Measurements from ENCODE around the gene PLEKHJ1.

The PLEKHJ1 gene

GRCh38 chr19:2269244-2270156 lies 33.4 kb upstream of the PLEKHJ1 start:
- peak; percentile 96 for DNase-seq (ENCODE audit: low spot score)

DNA sequence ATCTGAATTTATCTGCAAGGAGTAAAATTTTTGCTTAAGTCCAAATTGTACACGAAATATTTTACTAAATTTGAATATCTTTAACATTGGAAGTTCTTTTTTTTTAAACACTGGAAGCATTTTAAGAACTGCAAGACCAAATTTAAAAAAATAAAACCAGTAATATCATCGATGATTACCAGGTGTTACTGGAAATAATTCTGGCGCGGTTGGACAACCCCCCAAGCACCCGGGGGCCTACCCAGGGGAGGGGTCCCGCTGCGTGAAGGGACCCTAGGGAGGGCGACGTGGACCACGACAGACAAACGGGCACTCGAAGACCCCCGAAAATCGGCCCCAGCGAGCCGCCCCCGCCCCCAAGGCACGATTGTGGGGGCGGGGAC lies 32.7 kb upstream of the PLEKHJ1 start:
- no peak for DNase-seq (ENCODE audit: low spot score)

DNA sequence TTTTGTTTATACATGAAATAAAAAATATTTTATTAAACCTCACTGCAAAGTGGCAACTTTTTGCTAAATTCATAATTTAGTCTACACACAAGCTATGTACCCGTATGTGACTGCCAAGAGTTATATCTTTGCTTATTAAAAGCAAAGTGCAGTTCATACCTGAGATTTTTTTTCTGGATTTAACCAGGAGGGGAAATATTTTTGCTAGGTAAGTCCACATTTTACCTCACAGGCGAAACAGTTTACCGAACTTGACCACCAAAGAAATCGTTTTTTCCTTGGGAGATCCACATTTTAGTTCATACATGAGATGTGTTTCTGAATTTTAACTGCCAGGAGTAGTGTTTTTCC lies 32.3 kb upstream of the PLEKHJ1 start:
- no peak for DNase-seq (ENCODE audit: low spot score)

DNA sequence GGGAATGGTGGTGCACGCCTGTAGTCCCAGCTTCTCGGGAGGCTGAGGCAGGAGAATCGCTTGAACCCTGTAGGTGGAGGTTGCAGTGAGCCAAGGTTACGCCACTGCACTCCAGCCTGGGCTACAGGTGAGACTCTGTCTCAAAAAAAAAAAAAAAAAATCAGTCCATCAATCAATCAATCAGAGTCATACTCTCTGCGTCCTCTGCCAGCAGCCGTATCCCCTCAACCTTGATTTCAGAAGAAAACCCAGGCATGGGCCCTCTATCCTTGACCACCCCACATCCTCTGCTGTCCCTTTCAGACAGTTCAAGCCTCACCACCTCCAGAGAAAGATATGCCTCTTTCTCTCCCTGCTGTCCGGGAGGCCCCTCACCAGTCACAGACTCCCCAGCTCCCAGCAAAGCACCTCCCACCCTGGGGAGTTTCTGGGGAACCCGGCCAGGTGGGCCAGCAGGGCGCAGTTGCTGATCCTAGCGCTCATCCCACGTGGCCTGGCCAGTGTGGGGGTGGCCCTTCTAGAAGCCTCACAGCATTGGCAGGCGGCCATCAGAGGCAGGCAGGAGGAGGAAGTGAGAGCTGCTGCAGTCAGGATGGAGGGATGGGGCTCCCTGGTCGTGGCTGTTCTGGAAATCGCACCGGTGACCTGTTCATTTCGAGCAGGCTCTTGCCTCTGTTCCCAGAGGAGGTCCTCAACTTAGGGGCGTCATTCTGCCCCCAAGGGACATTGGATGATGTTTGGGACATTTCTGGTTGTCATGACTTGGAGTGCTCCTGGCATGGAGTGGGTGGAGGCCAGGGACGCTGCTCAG lies 30.3 kb upstream of the PLEKHJ1 start:
- DNase-seq (ENCODE audit: low spot score): peak; percentile 67

DNA sequence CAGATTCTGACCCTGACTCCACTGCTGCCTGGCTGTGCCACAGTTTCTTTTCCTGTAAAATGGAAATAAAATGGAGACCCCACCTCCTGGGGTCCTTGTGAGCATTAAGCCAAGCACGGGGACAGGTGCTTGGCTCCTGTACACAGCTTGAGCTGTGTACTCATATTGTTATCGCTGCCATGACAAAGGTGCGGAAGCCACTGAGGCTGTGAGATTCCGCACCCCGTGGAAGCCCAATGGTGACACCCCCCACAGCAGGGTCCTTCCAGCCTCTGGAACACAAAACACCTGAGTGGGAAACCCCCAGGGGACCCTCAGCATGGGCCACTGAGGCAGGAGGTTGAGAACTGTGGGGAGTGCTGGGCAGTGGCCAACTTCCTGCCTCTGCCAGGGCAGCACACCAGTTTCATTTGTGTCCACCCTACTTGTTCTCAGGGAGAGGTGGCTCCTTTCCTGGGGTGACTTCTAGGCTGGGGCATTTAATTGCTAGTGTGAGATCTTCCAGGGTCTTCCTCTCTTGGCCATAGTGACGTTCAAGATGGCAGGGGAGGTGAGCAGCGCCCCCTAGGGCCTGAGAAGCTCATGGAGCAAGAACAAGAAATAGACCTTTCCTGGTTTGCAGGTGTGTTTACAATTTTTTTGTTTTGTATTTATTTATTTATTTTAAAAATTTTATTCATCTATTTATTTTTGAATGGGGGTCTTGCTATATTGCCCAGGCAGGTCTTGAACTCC lies 25.5 kb upstream of the PLEKHJ1 start:
- DNase-seq (ENCODE audit: low spot score): no peak

DNA sequence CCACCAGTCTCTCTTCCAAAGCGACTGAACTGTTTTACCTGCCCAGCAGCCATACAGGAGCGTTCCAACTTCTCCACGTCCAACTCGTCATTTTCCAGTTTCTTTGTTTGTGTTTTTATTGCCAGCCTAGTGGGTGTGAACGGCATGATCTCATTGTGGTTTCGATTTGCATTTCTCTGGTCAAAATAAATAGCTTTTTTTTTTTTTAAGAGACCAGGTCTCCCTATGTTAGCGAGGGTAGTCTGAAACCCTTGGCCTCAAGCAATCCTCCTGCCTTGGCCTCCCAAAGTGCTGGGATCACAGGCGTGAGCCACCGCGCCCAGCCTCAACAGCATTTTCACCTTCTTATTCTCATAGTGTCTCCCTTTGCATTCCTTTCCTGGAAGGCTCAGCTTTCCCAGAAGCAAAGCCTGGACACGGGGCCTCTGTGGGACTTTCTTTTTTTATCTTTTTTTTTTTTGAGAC lies 24.2 kb upstream of the PLEKHJ1 start:
- no peak for DNase-seq (ENCODE audit: low spot score)

- no peak for DNase-seq (ENCODE audit: low spot score)
Measured at GRCh38 chr19:2259336-2259735, 23.2 kb upstream of the PLEKHJ1 start.

GRCh38 chr19:2255982-2256685 lies 20.0 kb upstream of the PLEKHJ1 start, which contains the start of gene JSRP1:
TSS of gene JSRP1 (minus strand) at chr19:2256417. CDS start at chr19:2255314, 1,103 bp downstream.
- no peak for DNase-seq (ENCODE audit: low spot score)

GRCh38 chr19:2255112-2255845 lies 19.1 kb upstream of the PLEKHJ1 start:
- no peak for DNase-seq (ENCODE audit: low spot score)

DNA sequence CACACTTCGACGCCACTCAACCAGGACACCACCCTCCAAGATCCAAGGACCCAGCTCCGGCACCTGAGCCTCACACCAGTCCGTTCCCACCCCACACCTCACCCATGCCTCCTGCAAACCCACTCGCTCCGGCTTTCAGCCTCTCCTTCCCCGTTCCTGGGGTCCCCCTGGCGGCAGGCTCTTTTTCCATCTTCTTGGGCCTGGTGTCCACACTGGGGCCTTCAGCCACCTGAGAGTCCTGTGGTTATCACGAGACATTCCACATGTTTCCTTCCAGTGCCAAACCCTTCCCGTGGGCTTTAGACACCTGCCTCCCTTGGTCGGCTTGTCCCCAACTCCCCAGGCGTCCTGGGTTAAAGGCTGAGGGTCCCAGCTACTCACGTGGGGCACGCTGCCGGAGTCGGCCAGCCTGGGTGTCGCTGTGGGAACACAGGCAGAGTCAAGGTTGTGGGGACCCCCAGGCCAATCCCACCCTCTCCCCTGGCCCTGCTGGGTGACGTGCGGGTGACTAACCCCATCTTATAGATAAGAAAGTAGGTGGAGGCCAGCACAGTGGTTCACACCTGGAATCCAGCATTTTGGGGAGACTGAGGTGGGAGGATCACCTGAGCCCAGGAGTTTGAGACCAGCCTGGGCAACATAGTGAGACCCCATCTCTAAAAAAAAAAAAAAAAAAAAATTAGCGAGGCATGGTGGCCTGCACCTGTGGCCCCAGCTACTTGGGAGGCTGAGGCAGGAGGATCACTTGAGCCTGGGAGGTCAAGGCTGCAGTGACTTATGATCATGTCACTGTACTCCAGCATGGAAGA lies 18.1 kb upstream of the PLEKHJ1 start:
- no peak for DNase-seq (ENCODE audit: low spot score)

DNA sequence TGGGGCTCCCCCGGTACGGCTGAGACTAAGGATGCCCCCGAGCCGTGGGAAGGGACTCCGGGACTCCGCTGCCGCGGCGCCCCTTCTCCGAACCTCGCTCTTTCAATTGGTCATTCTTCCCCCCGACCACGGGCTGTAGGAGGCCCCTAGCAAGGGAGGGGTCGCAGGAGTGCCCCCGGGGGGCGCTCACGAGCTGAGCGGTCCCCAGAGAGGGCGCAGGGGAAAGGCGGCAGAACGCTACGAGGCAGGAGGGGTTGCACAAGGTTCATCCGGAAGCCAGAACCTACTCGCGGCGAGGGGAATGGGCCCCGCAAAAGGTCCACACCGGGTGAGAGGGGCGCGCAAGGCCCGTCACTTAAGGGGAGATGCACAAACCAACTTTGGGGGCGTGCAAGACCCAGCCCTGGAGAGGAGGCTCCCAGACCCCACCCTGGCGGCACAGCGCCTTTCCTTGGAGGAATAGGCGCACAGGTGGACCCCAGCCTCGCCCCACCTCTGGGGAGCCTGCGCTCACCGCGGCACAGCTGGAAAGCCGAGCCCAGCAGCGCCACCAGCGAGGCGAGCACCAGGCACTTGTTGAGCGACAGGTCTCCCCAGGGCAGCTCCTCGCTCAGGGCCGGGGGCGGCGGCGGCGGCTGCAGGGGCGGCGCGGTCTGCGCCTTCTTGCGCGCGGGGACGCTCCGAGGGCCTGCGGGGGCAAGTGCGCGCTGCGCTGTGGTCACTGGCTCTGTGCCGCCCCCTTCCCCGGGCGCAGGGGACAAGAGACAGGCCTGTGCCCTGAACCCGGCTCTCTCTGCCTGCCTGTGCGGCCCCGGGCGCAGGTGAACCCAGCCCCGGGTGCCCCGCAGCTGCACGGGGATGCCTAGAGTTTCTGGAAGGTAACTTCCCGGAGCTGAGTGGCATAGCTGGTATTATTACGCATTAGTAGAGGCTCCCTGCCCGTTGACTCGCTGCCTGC lies 17.3 kb upstream of the PLEKHJ1 start:
- no peak for DNase-seq (ENCODE audit: low spot score)

GRCh38 chr19:2252797-2253105 lies 16.6 kb upstream of the PLEKHJ1 start:
- DNase-seq (ENCODE audit: low spot score): no peak

- no peak for DNase-seq (ENCODE audit: low spot score)
Measured at GRCh38 chr19:2252055-2252796, 16.1 kb upstream of the PLEKHJ1 start.

DNA sequence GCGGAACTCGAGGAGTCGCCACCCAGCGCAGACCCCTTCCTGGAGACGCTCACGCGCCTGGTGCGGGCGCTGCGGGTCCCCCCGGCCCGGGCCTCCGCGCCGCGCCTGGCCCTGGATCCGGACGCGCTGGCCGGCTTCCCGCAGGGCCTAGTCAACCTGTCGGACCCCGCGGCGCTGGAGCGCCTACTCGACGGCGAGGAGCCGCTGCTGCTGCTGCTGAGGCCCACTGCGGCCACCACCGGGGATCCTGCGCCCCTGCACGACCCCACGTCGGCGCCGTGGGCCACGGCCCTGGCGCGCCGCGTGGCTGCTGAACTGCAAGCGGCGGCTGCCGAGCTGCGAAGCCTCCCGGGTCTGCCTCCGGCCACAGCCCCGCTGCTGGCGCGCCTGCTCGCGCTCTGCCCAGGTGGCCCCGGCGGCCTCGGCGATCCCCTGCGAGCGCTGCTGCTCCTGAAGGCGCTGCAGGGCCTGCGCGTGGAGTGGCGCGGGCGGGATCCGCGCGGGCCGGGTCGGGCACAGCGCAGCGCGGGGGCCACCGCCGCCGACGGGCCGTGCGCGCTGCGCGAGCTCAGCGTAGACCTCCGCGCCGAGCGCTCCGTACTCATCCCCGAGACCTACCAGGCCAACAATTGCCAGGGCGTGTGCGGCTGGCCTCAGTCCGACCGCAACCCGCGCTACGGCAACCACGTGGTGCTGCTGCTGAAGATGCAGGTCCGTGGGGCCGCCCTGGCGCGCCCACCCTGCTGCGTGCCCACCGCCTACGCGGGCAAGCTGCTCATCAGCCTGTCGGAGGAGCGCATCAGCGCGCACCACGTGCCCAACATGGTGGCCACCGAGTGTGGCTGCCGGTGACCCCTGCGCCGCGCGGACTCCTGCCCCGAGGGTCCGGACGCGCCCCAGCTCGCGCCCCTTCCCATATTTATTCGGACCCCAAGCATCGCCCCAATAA lies 15.3 kb upstream of the PLEKHJ1 start:
- DNase-seq (ENCODE audit: low spot score): no peak

DNA sequence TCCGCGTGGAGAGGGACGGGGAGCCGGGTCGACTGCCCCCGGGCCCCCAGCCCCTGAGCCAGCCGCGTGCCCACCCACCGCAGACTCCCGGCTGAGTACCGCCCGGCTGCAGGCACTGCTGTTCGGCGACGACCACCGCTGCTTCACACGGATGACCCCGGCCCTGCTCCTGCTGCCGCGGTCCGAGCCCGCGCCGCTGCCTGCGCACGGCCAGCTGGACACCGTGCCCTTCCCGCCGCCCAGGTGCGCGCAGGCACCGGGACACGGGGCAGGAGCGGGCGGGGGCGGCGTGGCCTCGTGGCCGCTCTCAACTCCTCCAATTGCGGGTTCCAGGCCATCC lies 14.6 kb upstream of the PLEKHJ1 start:
- no peak for DNase-seq (ENCODE audit: low spot score)

GRCh38 chr19:2249880-2250765 lies 14.0 kb upstream of the PLEKHJ1 start:
- DNase-seq (ENCODE audit: low spot score): no peak
